ENCODE measurements around the gene NFXL1.

DNA sequence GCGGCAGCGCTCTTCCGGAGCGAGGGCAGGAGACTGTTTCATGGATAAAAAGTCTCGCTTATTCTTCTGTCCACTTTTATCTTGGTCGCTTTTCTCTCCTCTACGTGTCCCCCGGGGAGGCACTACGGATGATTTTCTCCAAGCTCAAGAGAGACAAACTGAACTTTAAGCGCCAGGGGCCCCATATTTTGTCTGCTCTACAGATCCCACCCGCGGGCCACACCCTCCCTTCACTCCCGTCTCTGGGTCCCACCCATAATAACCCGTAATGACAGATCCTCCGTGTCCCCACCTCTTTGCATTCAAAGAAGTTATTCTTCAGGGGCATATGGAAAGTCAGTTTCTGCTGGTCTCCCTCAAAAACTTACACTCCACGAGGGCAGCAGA, 76.5 kb downstream of the NFXL1 start, which contains the start of gene CORIN:
- TF ChIP-seq, protein P1, sequence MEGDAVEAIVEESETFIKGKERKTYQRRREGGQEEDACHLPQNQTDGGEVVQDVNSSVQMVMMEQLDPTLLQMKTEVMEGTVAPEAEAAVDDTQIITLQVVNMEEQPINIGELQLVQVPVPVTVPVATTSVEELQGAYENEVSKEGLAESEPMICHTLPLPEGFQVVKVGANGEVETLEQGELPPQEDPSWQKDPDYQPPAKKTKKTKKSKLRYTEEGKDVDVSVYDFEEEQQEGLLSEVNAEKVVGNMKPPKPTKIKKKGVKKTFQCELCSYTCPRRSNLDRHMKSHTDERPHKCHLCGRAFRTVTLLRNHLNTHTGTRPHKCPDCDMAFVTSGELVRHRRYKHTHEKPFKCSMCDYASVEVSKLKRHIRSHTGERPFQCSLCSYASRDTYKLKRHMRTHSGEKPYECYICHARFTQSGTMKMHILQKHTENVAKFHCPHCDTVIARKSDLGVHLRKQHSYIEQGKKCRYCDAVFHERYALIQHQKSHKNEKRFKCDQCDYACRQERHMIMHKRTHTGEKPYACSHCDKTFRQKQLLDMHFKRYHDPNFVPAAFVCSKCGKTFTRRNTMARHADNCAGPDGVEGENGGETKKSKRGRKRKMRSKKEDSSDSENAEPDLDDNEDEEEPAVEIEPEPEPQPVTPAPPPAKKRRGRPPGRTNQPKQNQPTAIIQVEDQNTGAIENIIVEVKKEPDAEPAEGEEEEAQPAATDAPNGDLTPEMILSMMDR (IDR thresholded peaks at IDR 0.05) = no peak
- TF ChIP-seq POLR2A (IDR thresholded peaks at IDR 0.05) = no peak
